HFF-Myc (cell line): ENCODE measurements around the gene SHROOM1.

Experiments used
- DNase-seq: peaks from one replicate; pipeline ENCODE4 v3.0.0-alpha.2; 2011; ENCODE audit warnings: low read depth; ENCODE audit errors: extremely low read depth
- H3K4me3 ChIP-seq: replicated peaks from 2 replicates; pipeline ENCODE4 v1.5.1; 2011; ENCODE audit warnings: low read depth, mild to moderate bottlenecking, control low read depth, low read length
- TF ChIP-seq, protein P1 (sequence below): IDR thresholded peaks from 2 replicates; pipeline ENCODE4 v1.5.1; 2012; ENCODE audit warnings: mild to moderate bottlenecking, low read depth, low read length, control low read depth; ENCODE audit errors: missing control alignments

SHROOM1 gene

DNA sequence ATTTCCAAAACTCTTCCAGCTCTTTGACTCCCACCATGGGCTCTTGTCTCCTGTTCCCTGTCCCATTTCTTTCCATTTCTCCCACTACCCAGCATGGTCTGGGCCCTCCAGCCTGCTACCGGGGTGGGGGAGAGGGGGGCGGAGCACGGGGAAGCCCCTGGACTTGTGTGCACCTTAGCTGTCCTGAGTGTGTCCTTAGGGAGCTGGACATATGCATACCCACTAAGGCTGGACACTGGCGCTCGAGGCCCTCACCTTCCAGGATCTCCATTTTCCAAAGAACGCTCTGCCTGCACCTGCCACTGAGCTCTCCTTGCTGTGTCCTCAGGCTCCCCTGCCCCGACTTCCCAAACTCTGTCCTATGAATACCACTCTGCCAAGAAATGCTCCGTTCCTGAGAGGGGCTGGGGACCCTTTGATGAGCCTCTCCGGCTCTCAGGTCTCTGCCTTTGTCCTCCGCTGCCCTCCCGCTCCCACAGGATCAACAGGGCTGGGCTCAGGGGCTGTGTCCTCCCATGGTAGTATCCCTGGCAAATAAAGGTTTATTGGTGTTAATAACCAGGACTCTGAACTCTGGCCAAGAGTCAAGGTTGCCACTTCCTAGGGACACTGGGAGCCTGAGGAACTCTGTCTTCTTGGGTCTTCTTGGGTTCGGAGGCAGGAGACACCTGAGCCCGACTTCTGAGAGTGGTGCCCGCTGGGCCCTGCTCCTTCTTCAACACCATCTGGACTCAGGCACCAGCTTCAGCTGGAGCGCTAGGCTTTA, 831 bp upstream of the SHROOM1 start:
- TF ChIP-seq, protein P1, sequence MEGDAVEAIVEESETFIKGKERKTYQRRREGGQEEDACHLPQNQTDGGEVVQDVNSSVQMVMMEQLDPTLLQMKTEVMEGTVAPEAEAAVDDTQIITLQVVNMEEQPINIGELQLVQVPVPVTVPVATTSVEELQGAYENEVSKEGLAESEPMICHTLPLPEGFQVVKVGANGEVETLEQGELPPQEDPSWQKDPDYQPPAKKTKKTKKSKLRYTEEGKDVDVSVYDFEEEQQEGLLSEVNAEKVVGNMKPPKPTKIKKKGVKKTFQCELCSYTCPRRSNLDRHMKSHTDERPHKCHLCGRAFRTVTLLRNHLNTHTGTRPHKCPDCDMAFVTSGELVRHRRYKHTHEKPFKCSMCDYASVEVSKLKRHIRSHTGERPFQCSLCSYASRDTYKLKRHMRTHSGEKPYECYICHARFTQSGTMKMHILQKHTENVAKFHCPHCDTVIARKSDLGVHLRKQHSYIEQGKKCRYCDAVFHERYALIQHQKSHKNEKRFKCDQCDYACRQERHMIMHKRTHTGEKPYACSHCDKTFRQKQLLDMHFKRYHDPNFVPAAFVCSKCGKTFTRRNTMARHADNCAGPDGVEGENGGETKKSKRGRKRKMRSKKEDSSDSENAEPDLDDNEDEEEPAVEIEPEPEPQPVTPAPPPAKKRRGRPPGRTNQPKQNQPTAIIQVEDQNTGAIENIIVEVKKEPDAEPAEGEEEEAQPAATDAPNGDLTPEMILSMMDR, result no peak
- H3K4me3 ChIP-seq, result peak overlapping the region; percentile 52
- no peak for DNase-seq

DNA sequence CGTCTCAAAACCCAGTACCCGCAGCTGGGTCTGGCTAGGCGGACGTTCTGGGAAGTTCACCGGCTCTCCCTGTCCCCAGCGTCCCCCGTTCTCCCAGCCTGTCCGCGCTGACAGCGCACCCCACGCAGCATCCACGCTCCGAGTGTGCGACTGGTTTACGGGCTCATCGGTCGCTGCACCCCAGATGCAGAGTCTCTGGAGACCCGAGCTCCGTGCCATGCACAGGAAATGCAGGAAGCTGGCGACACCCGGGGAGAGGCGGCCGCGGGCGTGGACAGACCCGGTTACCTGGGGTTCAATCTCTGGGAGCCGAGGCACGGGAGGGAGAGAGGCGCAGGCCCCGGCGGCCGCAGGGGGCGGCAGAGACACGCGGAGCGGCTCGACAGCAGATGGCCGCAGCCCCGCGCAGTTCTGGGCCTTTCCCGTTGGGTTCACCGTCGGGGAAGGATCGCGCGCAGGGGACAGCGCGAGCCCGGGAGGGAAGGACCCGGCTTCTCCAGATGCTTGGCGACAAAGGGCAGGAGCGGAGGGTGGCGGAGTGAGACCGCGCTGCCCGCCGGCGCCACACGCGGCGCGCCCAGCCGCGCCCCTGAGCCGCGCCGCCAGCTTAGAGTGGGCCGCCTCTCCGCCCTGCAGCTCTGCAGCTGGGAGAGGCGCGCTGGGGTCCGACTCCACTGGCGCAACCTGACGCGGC, 558 bp downstream of the SHROOM1 start:
- peak overlapping the region; percentile 52 for H3K4me3 ChIP-seq
- DNase-seq, result no peak
- TF ChIP-seq, protein P1, result peak; percentile 86

DNA sequence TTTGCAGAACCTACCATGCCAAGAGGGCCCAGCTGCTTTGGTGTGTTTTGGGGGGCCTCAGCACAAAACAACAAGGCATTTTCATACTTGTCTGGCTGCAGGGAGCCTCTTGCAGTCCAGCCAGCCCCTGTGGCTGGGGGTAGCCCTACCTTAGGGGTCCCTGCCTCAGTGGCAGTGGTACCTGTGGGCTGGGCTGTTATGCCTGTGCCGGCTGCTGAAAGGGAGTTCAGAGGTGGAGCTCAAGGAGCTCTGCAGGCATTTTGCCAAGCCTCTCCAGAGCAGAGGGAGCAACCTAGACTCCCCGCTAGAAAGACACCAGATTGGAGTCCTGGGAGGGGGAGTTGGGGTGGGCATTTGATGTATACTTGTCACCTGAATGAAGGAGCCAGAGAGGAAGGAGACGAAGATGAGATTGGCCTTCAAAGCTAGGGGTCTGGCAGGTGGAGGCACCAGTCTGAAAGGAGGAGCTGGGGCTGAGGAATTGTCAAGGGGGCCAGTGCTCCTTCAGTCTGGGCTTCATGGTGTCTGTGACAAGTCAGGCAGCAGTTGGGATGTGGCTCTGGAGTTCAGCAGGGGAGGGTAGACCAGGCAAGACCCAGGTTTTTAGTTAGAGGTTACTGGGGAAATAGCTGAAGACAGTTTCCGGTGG, 1.5 kb downstream of the SHROOM1 start:
- no peak for DNase-seq
- H3K4me3 ChIP-seq, result no peak overlapping the region; the same call in 1 of the 2 replicates
- TF ChIP-seq, protein P1, result no peak

DNA sequence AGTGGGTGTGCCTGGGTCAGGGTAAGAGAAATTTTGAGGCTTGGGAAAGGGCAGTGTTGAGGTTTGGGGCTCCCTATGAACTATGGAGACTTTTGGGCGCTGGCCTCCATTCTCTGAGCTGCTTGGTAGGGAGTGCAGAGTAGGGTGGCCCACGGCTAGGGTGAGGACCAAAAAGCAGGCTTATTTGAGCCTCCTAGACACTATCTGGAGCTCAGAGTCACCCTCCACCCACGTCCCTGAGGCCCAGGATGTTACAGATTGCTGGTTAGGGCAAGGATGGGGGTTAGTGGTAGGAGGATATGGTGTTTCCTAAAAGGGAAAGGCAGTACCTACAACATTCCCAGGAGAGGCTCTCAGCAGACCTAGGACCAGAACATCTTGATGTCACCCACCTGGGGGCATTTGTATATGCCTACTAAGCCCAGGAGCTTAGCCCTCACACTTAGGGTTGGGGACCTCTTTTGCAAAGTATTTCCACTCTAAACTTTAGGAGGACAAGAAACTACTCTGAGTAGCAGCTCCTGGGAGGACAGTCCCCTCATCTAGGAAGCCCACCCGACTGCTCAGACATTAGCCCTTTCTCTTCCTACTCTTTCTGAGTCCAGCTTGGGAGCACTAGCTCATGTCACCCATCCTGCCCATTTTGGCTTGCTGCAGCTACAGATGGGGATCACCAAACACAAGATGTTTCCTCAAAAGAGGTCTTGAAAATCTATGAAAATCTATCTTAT, 2.3 kb downstream of the SHROOM1 start:
- no peak for DNase-seq
- H3K4me3 ChIP-seq, result no peak overlapping the region
- TF ChIP-seq, protein P1, result no peak

DNA sequence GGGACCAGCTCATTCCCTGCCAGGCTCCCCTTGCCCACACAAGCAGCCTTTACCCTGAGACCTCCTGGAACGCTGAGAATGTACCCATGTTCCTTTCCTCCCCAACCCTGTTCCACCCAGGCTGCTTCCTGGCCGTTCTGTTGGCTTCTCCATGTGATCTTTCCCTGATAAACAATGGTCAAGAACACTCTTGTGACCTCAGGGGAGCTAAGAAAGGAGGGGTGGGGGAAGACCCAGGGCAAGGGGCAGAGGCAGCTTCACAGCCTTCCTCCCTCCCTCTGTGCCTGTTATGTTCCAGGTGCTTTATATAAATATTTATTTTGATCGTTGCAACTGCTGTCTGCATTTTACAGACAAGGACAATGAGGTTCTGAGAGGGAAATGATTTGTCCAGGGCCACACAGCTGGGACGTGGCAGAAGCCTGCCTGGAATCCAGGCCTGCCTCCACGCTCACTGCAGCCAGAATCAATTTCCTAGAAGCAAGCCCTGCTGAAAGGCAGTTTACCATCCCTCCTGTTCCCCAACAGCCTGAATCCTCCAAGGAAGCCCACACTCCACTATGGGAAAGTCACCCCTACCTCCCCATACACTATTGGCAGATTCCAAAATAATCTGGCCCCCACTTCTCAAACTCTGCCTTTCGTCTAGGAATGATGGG, 3.9 kb downstream of the SHROOM1 start:
- no peak overlapping the region for H3K4me3 ChIP-seq
- TF ChIP-seq, protein P1, result no peak
- no peak for DNase-seq

DNA sequence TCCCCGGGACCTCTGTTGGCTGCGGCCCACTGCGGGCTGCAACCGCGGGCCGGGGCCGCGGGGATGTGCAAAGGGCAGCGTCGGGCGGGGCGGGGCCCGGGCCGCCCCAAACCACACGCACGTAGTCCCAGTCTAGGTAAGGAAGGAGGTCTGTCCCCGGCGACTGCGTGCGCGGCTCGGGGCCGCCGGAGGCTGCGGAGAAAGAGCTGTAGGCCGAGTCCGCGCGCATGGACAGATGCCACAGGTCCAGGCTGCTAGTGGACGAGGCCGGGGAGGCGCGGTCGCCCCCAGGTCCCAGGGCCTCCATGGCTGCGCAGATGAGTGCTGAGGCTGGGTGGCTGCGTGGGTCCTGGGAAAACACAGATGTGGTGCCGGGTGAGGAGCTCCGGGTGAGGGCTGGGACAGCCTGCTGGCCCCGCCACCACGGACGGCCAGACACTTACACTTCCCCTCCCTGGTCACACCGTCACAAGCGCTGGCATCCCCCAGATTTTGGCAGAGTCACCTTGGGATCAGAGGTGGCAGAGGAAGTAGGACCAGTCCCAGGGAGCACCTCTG, 4.5 kb downstream of the SHROOM1 start:
- no peak overlapping the region for H3K4me3 ChIP-seq
- TF ChIP-seq, protein P1, result no peak
- DNase-seq, result no peak
